Pulmonary artery endothelial cell (primary cell): ENCODE data around the gene RP9. TPM values are rescaled to one million over a fixed set of nuclear protein-coding genes. Genes with fewer than 3 reads are reported as not detected.

Source experiments
- DNase-seq: peaks from one replicate; pipeline ENCODE4 v3.0.0-alpha.2; 2011; ENCODE audit warnings: low read depth, low spot score
- total RNA-seq: library from RNA; depleted of rRNA; stranded (reverse); fragments of >200 nt; gene quantifications from 2 replicates; pipeline ENCODE4 v1.2.3, GENCODE V29; 2014

Gene RP9
- 11.5 and 13.2 TPM in 2 replicates for total RNA-seq

GRCh38 chr7:33109005-33109757 is at the start of gene RP9:
Gene RP9 (minus strand): TSS chr7:33109404. CDS start chr7:33109372, 32 bp downstream.
- no peak for DNase-seq

- DNase-seq: no peak
Observed at GRCh38 chr7:33157781-33158180, 48.6 kb upstream of the RP9 start.

GRCh38 chr7:33157311-33157710 is 48.1 kb upstream of the RP9 start:
- no peak for DNase-seq

GRCh38 chr7:33156441-33156840 is 47.2 kb upstream of the RP9 start:
- no peak for DNase-seq

GRCh38 chr7:33155811-33156210 is 46.6 kb upstream of the RP9 start:
- no peak for DNase-seq

- no peak for DNase-seq
Observed at GRCh38 chr7:33152087-33152486, 42.9 kb upstream of the RP9 start.

- DNase-seq: no peak
Observed at GRCh38 chr7:33145156-33145555, 36.0 kb upstream of the RP9 start.

- DNase-seq: no peak
Observed at GRCh38 chr7:33143996-33144718, 35.0 kb upstream of the RP9 start.

- no peak for DNase-seq
Observed at GRCh38 chr7:33142585-33142984, 33.4 kb upstream of the RP9 start.

- DNase-seq: no peak
Observed at GRCh38 chr7:33137103-33137502, 27.9 kb upstream of the RP9 start.

GRCh38 chr7:33130184-33130583 is 21.0 kb upstream of the RP9 start:
- DNase-seq: no peak

- no peak for DNase-seq
Observed at GRCh38 chr7:33129806-33130153, 20.6 kb upstream of the RP9 start.

GRCh38 chr7:33128990-33129805 is 20.0 kb upstream of the RP9 start, which contains the start of gene BBS9:
Gene BBS9 (plus strand): TSS chr7:33129564. CDS start chr7:33146253, 16,689 bp downstream.
- peak; percentile 76 for DNase-seq

GRCh38 chr7:33128631-33128989 is 19.4 kb upstream of the RP9 start:
- DNase-seq: no peak

GRCh38 chr7:33127085-33127484 is 17.9 kb upstream of the RP9 start:
- no peak for DNase-seq

GRCh38 chr7:33118383-33118782 is 9.2 kb upstream of the RP9 start:
- DNase-seq: no peak

GRCh38 chr7:33114976-33115375 is 5.8 kb upstream of the RP9 start:
- DNase-seq: no peak

GRCh38 chr7:33111614-33112013 is 2.4 kb upstream of the RP9 start:
- no peak for DNase-seq

GRCh38 chr7:33109758-33110238 is 594 bp upstream of the RP9 start:
- DNase-seq: no peak

GRCh38 chr7:33108554-33109004 is 625 bp downstream of the RP9 start:
- DNase-seq: no peak

- DNase-seq: no peak
Observed at GRCh38 chr7:33107136-33108066, 1.8 kb downstream of the RP9 start.
